Glomerular visceral epithelial cell (primary cell): ENCODE measurements around the gene LASP1NB.
A peak's percentile ranks its signal among the peaks of the same experiment; 100 is the strongest.
"Not testable (repeated sequence)": the region's sequence is repeated elsewhere in the genome, so short reads cannot be mapped to it uniquely, and the experiment has no call there.

Source experiments
- DNase-seq: peaks from one replicate; pipeline ENCODE4 v3.0.0-alpha.2; 2016; ENCODE audit errors: extremely low spot score

The LASP1NB gene

DNA sequence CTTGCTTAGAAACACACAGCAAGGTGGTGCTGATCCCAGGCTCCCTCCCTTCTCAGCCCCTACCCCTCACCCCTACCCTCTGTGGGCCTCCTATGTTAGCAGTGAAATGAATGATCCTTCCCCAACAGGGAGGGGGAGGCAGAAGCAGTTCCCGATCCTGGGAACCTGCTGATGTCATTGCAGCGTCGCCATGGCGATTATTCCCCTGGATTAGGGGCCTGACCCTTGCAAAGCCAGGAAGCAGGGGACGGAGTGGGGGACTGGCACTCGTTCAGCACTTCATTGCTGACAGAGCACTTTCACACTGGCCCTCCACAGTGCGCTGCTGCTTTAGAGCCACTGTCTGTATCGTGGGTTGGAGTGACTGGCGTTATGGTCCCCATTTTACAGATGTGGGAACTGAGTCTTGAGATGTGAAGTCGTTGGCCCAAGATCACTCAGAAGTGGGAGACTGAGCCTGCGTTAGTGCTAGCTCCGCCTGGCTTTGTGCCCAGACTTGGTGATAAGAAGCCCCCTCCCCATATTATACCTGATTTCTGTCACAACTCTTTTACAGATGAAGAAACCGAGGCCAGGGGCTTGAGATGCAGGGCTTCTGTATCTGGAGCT is 29.0 kb upstream of the LASP1NB start:
- no peak for DNase-seq

DNA sequence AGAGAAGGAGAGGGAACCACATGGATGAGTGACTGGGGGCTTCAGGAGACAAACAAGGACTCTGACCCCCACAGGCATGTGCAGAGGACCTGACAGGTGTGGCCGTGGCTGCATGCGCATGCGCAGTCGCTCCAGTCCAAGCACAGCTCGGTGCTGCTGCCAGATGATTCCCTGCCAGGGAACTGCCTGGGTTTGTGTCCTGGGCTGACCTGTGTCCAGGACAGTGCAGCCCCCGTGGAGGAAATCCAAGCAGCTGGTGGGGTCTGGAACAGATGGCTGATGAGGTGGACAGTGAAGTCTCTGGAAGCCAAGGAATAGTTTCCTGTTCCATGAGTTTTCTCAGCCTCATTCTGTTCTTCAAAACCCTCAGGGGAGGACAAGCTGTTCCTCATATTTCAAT is 28.2 kb upstream of the LASP1NB start:
- DNase-seq, result no peak

DNA sequence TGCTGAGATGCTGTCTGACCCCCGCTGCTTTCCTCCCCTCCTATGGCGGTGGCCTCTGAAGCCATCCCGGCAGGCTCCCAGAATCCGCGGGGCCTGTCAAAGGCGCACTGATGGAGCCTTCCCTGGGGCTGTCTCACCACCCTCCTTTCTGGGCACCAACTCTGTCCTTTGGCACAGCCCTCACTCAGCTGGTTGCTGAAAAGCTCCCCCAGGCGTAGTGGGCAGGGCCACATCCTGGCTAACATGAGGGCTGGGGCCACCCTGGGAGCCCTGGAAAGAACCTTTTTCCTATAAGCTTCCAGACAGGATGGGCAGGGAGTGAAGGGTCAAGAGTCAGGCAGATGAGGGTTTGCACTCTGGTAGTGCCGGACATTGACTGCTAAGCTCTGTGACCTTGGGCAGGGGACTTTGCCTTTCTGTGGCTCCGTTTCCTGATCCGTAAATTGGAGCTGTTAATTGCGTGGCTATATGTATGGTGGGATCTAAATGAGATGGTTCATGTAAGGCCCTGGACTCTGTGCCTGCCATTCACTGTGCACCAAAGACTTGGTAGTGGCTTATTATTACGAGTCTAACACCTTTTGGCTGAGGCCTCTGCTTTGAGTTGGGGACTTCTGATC is 27.6 kb upstream of the LASP1NB start:
- DNase-seq, result no peak

DNA sequence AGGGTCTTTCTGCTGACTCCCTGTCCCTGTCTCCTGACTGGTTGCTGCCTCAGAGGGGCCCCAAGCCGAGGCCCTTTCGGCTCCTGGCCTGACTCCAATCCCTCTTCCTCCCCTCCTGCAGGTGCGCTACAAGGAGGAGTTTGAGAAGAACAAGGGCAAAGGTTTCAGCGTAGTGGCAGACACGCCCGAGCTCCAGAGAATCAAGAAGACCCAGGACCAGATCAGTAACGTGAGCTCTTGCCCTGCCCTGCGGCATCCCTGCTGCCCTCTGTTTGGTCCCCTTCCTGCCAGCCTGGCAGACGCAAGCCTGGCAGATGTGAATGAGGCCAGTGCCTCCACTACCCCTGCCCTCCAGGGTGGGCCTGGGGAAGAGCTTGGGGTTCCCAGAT is 27.1 kb upstream of the LASP1NB start:
- no peak for DNase-seq

DNA sequence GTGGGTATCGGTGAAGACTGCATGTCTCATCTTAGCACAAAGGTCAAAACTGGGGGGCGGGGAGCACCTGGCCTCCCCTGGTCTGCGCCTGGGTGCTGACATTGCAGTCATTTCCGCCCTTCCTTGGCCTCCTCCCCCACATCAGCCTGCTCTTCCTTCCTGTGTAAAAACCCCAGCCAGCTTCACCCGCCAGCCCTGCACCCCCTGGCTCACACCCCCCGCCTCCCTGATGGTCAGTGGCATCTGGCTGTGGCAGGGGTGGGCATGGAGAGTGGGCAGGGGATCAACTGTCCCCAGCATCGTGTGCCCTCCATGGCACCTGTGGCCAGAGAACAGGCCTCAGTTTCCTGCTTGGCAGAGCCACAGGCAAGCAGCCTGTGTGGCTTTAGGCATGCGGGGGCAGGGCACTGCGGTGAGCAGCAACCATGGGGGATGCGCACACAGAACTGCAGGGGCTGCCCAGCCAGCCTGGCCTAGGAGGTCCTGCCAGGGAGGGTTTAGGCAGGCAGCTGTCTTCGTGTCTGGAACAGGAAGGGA is 26.5 kb upstream of the LASP1NB start:
- DNase-seq, result peak; percentile 77

DNA sequence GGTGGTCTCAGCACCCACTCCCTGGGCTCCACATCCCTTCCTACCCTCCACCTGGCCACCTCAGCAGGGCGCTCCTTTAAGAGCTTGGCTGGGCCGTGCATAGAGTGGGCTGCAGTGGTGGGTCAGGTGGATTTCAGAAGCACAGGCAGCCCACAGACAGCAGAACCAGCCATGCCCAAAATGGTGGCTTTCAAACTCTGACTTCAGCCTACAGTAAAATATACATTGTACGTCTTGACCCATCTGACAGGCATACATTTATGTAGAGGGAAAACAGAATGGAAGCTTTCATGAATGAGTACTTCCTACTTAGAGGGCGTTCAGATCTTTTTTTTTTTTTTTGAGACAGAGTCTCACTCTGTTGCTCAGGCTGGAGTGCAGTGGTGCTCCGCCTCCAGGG is 26.0 kb upstream of the LASP1NB start:
- DNase-seq, result no peak

DNA sequence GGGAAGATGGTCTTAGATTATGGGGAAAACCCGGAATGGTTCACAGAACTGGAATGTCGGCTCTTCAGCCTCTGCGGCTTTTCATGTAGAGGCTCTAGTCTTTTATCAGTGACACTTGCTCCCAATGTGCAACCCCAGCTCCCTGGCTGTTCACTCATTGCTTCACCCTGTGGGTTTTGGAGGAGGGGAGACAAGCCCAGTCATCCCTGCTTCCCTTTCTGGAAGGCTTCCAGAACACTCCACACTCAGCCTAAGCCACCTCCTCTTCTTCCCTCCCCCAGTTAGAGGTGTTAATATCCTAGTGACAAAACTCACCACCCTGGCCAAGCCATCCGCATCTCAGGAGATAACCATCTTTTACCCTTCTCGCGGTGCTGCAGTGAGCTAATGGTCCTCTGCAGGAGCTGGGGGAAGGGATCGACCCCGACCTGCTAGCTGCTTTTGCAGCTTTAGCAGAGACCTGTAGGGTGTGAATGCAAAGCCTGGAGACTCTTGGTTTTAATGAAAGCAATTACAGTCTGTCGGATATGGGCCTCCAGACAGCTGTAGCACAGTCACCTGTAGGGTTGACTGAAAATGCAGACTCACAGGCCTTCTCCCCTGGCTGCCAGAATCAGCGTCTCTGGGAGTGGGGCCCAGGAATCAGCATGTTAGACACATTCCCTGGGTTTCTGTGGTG is 24.3 kb upstream of the LASP1NB start:
- peak; percentile 100 for DNase-seq

DNA sequence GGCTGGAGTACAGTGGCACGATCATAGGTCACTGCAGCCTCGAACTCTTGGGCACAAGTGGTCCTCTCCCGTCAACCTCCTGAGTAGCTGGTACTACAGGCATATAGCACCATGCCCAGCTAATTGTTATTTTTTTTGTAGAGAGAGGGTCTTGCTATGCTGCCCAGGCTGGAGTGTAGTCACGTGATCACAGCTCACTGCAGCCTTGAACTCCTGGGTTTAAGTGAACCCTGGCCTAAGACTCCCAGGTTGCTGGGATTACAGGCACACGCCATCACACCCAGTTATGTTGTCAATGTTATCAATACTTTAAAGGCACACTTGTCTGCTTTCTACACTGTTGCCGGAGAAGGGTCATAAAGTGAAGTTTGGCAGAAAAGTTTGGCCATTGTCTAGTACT is 22.0 kb upstream of the LASP1NB start:
- DNase-seq, result no peak

DNA sequence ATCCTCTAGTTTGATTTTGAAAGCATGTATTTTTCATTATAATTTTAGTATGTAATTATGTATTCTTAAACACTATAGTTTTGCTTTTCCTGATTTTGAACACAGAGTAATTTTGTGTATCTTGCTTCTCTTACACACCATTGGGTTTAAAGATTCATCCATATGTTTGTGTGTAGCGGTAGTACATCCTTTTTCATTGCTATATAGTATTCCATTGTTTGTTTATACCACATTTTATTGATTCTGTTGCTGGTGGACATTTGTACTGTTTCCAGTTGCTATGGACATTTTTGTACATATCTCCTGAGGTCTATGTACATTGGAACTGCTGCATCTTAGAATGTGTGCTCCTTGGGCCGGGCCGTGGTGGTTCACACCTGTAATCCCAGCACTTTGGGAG is 20.5 kb upstream of the LASP1NB start:
- no peak for DNase-seq

DNA sequence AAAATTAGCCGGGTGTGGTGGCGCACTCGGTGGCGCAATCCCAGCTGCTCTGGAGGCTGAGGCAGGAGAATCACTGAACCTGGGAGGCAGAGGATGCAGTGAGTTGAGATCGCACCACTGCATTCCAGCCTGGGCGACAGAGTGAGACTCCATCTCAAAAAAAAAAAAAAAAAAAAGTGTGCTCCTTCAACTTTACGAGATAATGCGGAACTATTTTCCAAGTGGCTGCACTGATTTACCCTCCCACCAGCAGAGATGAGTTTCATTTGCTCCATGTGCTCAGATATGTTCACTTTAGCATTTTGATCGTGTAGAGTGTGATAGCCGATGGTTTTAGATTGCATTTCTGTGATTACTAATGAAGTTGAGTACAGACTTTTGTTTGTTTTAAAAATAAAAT is 20.0 kb upstream of the LASP1NB start:
- DNase-seq, result no peak

DNA sequence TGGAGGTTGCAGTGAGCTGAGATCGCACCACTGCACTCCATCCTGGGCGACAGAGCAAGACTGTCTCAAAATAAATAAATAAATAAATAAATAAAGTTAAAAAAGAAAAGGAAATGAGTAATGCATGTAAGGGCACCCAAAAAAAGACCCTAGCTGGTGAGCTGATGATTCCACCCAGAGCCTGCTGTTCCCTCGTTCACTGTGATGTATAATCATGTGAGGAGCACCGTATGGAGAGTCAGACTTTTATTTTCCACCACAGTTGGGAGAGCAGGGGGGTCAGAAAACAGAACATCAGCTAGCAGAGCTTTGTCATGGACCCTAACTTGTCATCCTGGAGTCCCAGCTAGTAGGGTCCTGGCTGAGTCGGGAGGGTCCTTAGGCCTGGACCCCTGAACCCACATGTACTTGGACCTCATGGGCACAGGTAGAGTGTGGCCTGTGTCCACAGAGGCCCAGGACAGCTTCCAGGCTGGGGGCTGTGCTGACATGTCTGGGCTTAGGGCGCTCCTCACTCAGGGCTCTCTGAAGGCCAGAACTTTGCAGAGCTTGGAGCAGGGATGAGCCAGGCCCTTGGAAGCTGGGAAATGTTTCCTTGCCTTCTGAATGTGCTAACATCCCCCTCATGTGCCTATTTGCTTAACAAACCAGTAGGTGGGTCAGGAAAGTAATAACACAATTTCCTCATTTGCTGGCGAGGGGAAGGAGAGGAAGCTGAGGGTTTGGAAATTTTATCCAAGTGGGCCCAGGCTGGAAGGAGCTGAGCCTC is 18.8 kb upstream of the LASP1NB start:
- no peak for DNase-seq

DNA sequence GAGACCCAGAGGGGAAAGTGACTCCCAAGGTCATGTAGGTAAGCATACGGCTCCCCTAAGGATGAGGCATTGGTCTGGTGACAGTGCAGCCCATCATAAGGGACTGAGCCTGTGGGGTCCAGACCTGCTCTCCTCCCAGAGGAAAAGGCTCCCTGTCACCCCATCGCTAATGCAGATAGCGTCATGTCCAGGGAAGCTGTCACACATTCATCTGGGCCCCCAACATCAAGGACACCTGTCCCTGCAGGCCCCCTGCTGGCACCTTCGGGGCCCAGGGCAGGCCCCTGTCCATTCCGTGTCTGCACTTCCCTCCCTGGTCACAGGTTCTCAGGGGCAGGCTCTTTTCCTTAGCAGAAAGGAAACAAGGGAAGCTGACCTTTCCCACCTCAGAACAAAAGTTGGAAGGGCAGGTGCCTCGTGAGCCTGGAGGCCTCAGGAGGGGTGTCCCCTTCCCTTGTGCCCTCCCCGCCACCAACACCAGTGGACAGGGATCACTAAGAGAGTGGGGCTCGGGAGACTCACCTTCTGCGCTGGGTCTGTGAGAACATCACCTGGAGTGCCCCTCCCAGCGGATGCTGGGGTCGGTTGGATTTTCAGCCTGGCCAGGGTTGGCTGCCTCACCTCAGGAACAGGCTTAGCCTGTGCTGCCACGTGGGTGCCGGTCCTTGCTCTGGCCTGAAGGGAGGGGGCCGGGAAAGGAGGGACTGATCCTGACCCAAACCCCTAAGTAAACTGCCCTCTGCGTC is 17.3 kb upstream of the LASP1NB start:
- no peak for DNase-seq

DNA sequence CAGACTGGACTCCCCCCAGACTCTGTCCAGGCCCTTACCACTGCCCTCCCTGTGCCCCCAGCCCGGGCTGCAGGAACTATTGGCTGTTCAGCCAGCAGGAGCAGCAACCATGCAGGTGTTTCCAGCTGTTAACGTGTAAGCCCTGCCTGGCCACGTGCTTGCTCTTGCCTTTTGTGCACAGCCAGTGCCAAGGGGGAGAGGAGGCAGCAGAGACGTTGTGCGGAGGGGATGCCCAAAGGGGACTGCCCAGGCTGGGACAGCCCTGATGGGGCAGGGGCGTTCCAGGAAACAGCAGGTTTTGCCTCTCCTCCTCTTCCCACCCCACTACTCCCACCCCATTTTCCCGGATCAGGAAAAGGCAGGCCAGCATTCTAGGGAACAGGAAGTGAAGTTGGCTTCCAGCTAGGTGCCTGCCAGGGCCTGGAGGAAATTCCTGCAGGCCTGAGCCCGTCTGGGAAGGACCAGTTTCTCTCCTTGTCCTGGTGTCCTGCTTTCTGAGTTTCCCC is 16.7 kb upstream of the LASP1NB start:
- no peak for DNase-seq

DNA sequence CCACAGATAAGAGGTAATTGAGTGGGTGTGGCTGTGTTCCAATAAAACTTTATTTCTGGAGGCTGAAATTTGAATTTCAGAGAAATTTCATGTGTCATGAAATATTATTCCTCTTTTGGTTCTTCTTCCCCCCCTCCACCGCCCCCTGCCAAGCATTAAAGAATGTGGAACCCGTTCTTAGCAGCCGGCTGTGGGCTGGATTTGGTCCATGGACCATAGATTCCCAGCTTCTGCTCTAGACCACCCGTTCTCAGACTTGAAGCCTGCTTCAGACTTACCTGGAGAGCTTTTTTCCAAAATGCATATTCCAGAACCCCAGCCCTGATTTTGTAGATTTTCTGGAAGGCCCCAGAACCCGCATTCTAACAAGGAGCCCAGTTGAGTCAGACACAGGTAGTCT is 15.1 kb upstream of the LASP1NB start:
- DNase-seq, result no peak

DNA sequence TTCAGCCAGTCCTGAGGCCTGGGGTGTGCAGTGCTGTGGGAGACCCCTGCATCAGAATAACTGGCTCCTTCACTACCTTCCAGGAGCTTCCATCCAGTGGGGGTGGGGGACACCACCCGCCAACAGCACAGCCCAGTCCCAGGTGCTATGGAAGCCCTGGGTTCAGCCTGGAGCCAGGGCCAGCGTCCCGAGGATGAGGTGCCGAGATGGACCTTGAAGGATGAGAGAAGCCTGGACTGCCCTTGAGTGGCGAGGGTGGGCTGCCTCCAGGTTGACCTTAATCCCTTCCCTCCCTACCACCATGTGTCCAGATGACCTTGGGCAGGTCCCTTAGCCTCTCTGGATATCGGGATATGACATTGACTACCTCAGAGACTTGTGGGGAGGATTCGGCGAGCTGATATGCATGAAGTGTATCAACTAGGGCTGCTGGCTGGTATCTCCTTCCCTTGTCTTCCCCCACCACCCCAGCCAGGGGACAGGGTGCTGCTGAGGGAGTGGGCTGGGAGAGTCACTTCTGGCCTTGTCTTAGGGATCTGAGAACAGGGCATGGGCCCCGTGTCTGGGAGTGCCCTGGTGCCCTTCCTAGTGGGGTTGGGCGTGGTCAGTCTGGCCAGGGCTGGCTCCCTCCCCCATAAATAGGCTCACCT is 14.2 kb upstream of the LASP1NB start:
- no peak for DNase-seq

DNA sequence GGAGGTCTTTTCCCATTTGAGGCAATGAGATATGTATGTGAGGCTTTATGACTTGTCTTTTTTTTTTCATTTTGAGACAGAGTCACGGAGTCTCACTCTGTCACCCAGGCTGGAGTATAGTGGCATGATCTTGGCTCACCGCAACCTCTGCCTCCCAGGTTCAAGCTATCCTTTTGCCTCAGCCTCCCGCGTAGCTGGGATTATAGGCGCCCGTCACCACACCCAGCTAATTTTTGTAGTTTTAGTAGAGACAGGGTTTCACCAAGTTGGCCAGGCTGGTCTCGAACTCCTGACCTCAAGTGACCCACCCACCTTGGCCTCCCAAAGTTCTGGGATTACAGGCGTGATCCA is 13.7 kb upstream of the LASP1NB start:
- DNase-seq, result not testable (repeated sequence)

DNA sequence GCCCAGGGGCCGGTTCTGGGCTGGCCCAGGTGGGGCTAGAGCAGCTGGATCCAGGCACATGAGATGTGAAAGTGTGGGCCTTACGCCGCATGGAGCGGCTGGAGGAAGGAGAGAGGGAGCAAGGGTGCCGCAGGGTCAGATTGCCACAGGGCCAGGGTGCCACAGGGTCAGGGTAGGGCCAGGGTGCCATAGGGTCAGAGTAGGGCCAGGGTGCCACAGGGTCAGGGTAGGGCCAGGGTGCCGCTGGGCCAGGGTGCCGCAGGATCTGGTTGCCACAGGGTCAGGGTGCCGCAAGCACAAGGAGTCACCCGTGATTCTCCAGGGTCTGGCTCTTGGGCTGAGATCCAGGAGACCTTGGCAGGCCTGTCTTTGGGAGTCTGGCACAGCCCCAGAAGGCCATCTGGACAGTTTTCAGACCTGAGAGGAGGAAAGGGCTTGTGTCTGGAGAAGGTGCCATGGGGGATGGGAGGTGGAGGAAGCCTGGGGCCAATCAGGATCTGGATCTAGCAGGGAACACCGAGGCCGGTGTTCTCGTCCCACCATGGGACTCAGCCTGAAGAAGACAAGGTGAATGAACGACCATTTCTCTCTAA is 13.1 kb upstream of the LASP1NB start:
- DNase-seq, result no peak

DNA sequence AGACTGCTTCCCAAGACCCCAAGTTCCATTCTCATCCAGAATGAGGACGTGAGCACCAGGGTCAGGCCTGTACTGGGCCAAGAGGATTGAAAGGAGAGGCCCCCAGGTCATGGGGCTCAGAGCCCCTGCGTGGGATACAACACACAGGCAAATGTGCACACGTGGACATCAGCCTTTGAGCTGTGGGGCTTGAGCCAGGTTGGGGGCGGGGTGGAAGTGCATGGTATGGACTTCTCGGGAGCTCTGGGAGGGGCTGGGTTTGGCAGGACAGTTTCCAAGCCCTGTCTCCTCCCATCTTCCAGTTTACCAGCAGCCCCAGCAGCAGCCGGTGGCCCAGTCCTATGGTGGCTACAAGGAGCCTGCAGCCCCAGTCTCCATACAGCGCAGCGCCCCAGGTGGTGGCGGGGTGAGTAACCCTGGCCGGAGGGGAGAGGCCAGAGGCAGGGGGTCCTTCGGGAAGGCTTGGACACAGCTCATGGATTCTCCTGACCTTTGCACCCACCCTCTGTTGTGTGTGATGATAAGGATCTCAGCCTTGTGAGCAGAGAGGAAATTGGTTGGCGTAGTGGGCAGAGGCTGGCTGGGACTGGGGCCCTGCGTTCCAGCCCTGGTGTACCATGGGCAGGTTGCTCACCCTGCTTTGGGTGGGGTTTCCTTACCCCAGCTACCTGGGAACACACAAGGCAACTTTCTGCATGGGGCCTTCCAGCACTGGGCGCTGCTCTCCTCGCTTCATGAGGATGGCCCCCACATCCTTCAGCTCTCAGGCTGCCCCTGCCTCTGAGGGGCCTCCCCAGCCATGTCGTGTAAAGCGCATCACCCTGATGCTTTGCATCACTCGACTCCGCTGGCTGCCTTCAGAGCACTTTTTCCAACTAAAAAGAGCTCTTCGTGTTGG is 10.4 kb upstream of the LASP1NB start:
- no peak for DNase-seq

DNA sequence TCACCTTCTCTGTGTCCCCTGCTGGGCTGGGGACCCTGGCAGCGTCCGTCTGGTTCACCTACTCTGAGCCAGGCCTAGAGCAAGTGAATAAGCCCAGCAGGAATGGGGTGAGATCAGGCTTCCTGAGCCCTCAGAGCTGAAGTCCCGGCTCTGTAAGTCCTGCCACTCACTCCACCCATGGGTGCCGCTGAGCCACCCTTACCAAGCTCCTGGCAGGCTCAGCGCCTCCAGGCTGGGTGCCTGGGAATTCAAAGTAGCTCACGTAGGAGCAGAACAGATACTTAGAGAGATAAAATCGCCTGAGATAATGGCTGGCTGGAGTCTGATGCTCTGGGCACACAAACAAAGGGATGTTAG is 9.8 kb upstream of the LASP1NB start:
- no peak for DNase-seq

DNA sequence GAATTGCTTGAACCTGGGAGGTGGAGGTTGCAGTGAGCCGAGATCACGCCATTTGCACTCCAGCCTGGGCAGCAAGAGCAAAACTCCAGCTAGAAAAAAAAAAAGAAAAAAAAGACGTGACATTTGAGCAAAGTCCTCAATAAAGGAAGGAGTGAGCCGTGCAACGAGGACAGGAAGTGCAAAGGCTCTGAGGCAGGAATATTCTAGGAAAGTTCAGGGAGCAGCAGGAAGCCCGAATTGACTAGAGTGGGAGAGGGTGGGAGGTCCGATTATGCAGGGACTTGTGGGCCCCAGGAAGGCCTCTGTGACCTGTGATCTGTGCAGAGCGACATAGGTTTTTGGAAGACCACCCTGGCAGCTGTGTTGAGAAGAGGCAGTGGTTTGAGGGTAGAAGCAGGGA is 8.6 kb upstream of the LASP1NB start:
- no peak for DNase-seq
